HG03159 (cell line): ENCODE measurements around the gene MGAT5B.
"Not testable (repeated sequence)": the region's sequence is repeated elsewhere in the genome, so short reads cannot be mapped to it uniquely, and the experiment has no call there.

Experiments used
- ATAC-seq: cut with Tn5 transposase; IDR thresholded peaks from one replicate; pipeline ENCODE4 v1.9.1; 2021; ENCODE audit warnings: mild to moderate bottlenecking, moderate library complexity; ENCODE audit not compliant: unreplicated experiment

The MGAT5B gene

GRCh38 chr17:76868176-76868668 lies at the start of gene MGAT5B:
MGAT5B (plus strand) TSS chr17:76868404; CDS start chr17:76869030, 626 bp downstream.
- peak; percentile 66 for ATAC-seq

- no peak for ATAC-seq
Observed at GRCh38 chr17:76820039-76820438, 48.2 kb upstream of the MGAT5B start.

DNA sequence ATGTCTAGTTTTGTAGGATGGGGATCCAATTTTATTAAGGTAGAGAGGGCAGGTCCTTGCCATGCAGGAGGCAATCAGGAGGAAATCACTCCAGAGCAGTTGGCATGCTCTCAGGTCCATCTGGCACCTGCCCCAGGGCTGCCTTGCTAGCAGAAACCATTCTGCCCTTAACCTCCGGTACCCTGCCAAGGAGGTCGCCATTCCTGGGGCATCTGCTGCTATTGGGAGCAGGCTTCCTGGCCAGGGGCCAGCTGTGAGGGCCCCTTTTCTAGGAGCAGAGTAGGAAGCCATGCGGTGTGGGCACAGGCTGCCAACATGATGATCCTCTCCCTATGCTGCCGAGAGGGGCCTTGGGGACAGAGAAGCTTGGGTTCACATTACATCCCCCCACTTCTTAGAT lies 47.6 kb upstream of the MGAT5B start:
- no peak for ATAC-seq

DNA sequence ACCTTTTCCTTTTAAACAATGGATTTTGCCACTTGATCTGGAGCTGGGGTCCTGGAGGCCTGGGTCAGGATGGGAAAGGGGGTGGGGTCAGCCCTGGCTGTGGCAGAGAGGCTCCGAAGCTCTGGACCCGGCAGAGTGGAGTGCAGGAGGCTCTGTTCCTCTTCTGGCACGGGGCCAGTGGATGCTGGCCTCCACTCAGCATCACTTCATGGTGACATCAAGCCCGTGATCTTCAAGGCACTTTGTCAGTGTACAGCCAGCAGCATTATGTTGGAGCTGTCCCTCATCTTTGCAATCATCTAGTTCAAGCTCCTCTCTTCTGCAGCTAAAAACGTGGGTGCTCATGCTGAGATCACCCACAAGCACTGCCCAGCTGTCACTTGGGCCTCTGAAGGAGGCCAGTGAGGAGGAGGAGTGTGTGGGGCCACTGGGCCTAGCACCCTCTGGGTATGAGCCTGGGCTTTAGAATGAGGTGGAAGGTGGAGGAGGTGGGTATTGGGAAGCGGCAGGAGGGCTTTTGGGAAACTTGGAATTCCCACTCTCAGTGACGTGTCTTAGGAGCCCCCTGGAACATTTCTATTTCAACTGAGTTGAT lies 45.9 kb upstream of the MGAT5B start:
- no peak for ATAC-seq

DNA sequence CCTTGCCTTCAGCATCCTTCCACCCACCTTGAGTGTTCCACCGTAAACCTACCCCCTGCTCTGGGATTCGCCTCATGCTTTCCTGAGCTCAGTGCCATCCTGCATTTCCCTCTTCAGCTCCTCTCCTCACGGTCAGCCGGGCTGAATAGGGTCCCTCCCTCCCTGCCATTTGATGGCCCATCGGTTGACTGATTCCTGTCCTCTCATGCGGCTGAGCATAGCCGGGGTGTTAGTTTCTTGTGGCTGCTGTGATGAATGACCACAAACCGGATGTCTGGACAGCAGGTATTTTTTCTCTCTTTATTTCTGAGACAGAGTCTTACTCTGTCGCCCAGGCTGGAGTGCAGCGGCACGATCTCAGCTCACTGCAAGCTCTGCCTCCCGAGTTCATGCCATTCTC lies 44.1 kb upstream of the MGAT5B start:
- no peak for ATAC-seq

- no peak for ATAC-seq
Observed at GRCh38 chr17:76826330-76827068, 41.7 kb upstream of the MGAT5B start.

GRCh38 chr17:76827736-76828135 lies 40.5 kb upstream of the MGAT5B start:
- no peak for ATAC-seq

- no peak for ATAC-seq
Observed at GRCh38 chr17:76830987-76831715, 37.1 kb upstream of the MGAT5B start.

DNA sequence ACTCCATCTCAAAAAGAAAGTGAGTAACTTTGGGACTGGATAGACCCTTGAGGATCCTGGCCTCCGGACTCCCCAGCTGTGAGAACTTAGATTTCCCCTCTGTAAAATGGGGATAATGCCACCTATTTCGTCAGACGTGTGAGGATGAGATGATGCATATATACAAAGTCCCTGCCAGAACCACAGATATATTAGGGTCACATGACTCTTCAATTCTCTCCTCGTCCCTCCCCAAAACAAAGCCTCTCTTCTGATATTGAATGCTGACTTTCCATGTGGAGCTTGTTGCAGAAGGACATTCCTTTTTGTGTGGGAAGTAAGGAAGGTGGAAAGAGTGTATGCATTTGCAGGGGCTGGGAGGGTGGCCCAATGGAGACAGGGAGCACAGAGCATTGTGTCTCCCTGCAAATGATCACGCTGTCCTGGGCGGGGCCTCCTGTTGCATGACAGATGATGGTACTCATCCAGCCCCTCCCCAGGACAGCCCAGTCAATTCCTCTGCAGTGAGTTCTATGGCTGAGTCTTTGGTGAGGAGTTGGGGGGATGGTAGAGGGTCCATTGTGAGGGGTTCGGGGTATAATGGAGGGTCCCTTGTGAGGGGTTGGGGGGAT lies 35.1 kb upstream of the MGAT5B start:
- ATAC-seq, result no peak

GRCh38 chr17:76833747-76834146 lies 34.5 kb upstream of the MGAT5B start:
- no peak for ATAC-seq

DNA sequence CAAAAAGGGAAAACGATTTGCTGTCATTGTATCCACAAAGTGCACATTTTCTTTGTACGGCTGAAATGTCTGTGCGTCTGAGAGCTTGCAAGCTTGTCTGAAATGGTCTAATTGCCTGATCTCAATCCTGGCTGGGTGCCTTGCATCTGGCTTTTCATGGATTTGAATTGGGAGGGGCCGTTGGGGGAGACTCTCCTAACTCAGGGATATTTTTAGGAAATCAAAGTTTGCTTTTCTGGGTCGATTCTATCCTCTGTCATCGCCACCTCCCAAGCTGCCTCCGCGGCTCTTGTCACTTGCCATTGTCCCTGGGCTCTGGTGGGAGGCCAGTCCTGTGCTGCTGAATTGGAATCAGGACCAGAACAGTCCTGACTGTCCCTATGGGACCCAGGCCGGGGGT lies 33.3 kb upstream of the MGAT5B start:
- ATAC-seq, result no peak

- ATAC-seq, result no peak
Observed at GRCh38 chr17:76840443-76840767, 27.8 kb upstream of the MGAT5B start.

GRCh38 chr17:76840884-76841775 lies 27.1 kb upstream of the MGAT5B start:
- no peak for ATAC-seq

DNA sequence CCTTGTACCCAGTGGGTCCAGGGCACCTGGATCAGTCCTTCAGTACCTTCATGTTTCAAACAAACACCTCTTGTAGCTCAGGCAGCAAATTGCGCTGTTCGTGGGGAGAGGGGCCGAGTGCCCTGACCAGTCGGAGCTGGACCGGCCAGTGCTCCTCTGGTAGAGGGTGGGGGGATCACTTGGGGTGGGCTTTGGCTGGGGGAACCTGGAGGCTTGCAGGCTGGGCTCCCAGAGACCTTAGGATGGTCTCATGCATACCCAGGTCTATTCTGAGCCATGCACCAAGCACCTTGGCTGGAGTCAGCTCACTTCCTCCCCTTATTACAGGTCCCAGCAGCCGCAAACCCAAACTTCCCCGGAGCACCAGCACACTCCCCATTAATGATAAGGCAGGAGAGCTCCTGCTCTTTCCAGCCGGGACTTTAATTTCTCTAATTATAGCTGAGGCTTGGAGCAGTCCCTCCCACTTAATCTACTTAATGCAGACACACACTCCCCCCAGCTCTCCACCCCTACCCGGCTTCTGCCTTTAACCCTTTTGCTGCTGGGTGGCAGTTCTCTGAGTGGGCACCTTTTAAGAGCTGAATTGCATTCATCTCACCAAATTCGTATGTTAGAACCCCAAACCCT lies 26.3 kb upstream of the MGAT5B start:
- no peak for ATAC-seq

GRCh38 chr17:76843068-76843467 lies 25.1 kb upstream of the MGAT5B start:
- ATAC-seq, result not testable (repeated sequence)

- no peak for ATAC-seq
Observed at GRCh38 chr17:76843703-76844484, 24.3 kb upstream of the MGAT5B start.

DNA sequence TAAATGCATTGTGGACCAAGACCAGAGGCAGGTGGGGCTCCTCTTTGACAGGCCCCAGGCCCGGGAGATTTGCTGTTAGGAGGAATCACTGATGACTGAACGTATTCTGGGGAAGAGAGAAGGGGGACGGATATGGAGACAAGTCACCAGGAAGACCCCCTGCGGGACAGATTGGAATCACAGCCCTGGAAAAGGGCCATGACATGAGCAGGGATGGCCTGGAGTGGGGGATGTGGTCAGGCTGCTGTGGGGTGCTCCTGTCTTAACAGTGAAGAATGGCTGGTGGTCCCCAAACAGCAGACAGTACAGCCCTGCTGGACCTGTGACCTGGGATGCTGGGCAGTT lies 23.7 kb upstream of the MGAT5B start:
- no peak for ATAC-seq

- no peak for ATAC-seq
Observed at GRCh38 chr17:76844846-76845245, 23.4 kb upstream of the MGAT5B start.

GRCh38 chr17:76845541-76846017 lies 22.6 kb upstream of the MGAT5B start:
- no peak for ATAC-seq
